ENCODE measurements around the gene SETMAR.
A peak's percentile ranks its signal among the peaks of the same experiment; 100 is the strongest.

SETMAR gene

GRCh38 chr3:4343258-4343657, 40.1 kb downstream of the SETMAR start:
- no peak for DNase-seq (ENCODE audit: low read depth, low spot score)
- no peak overlapping the region for H3K27ac ChIP-seq

- H3K27ac ChIP-seq: no peak overlapping the region
- DNase-seq (ENCODE audit: low read depth, low spot score): peak; percentile 6
Measured at GRCh38 chr3:4350789-4351163, 47.6 kb downstream of the SETMAR start.

GRCh38 chr3:4351164-4351855, 48.1 kb downstream of the SETMAR start:
- DNase-seq (ENCODE audit: low read depth, low spot score): no peak
- H3K27ac ChIP-seq: no peak overlapping the region

- no peak for DNase-seq (ENCODE audit: low read depth, low spot score)
- H3K27ac ChIP-seq: no peak overlapping the region
Measured at GRCh38 chr3:4351872-4352271, 48.7 kb downstream of the SETMAR start.

- DNase-seq (ENCODE audit: low read depth, low spot score): no peak
- H3K27ac ChIP-seq: no peak overlapping the region
Measured at GRCh38 chr3:4355401-4356219, 52.4 kb downstream of the SETMAR start.

- no peak for DNase-seq (ENCODE audit: low read depth, low spot score)
- no peak overlapping the region for H3K27ac ChIP-seq
Measured at GRCh38 chr3:4356220-4356540, 53.0 kb downstream of the SETMAR start.

- H3K27ac ChIP-seq: no peak overlapping the region
- no peak for DNase-seq (ENCODE audit: low read depth, low spot score)
Measured at GRCh38 chr3:4356546-4357410, 53.6 kb downstream of the SETMAR start.

GRCh38 chr3:4358273-4358672, 55.1 kb downstream of the SETMAR start:
- DNase-seq (ENCODE audit: low read depth, low spot score): no peak
- no peak overlapping the region for H3K27ac ChIP-seq

GRCh38 chr3:4359805-4360502, 56.8 kb downstream of the SETMAR start:
- no peak overlapping the region for H3K27ac ChIP-seq
- DNase-seq (ENCODE audit: low read depth, low spot score): no peak

- no peak for DNase-seq (ENCODE audit: low read depth, low spot score)
Measured at GRCh38 chr3:4360817-4361216, 57.6 kb downstream of the SETMAR start.

GRCh38 chr3:4362523-4362922, 59.4 kb downstream of the SETMAR start:
- H3K27ac ChIP-seq: no peak overlapping the region
- DNase-seq (ENCODE audit: low read depth, low spot score): no peak

More at GRCh38 chr3:4360817-4361216, 57.6 kb downstream of the SETMAR start:
- H3K27ac ChIP-seq: no peak overlapping the region

Measured in epithelial cell of prostate (primary cell).